Measurements from ENCODE around the gene CNTNAP2. TPM values are rescaled to one million over a fixed set of nuclear protein-coding genes. Genes with fewer than 3 reads are reported as not detected.

Gene CNTNAP2
- total and polyA plus RNA-seq, 9 donors, result 0.24 to 7.0 (median 1.5) TPM

DNA sequence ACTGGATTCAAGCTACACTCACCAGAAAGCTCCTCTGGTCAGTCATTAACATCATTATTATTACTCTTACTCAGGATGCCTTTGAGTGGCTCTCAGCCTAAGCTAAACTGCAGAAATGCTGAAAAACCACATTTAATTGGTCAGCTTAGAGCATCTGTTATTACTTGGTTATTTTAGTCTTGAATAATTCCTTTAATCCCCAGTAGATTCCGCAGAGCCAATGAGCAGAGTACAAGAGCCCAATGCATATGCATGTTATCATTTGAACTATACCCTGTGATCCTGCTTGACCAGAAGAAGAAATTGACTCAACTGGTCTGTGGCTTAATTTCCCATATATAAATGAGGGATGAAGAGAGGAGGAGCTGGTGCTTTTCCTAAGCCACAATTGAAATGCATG is 2056.3 kb downstream of the CNTNAP2 start:
- Histone ChIP-seq H3K36me3 (no peaks in the 10 kb centered on the region), H3K4me1 (ENCODE audit: insufficient read depth) (peaks cover 3% of the 10 kb centered on the region), H3K9me3 (no peaks in the 10 kb centered on the region), H3K27ac (no peak overlapping the region), H3K4me3 (no peak overlapping the region), H3K27me3 (no peaks in the 10 kb centered on the region)
- 92 to 97% (median 93%) methylated on average over 1 of the region's 1 CpG for WGBS, 3 donors
- intact Hi-C loops (cut with DNase I), result no loop called here
- no peak for DNase-seq
- TF ChIP-seq EP300 (IDR thresholded peaks at IDR 0.05) (no peak), POLR2A (IDR thresholded peaks at IDR 0.05) (no peak), CTCF (IDR thresholded peaks at IDR 0.05) (no peak)

GRCh38 chr7:148173369-148173768 is 2056.8 kb downstream of the CNTNAP2 start:
- 90 to 98% (median 91%) methylated on average over 3 of the region's 3 CpGs for WGBS, 3 donors
- Histone ChIP-seq H3K36me3 (no peaks in the 10 kb centered on the region), H3K4me1 (ENCODE audit: insufficient read depth) (peaks cover 3% of the 10 kb centered on the region), H3K4me3 (no peak overlapping the region), H3K9me3 (no peaks in the 10 kb centered on the region), H3K27ac (no peak overlapping the region), H3K27me3 (no peaks in the 10 kb centered on the region)
- intact Hi-C loops (cut with DNase I), result no loop called here
- TF ChIP-seq EP300 (IDR thresholded peaks at IDR 0.05) (no peak), POLR2A (IDR thresholded peaks at IDR 0.05) (no peak), CTCF (IDR thresholded peaks at IDR 0.05) (no peak)
- DNase-seq, result no peak

- DNase-seq, result no peak
- 50 to 83% (median 52%) methylated on average over 7 to 8 of the region's 8 CpGs for WGBS, 3 donors
- H3K4me3 ChIP-seq, result no peak overlapping the region
- peaks cover 3% of the 10 kb centered on the region for H3K4me1 ChIP-seq (ENCODE audit: insufficient read depth)
- H3K36me3 ChIP-seq, result no peaks in the 10 kb centered on the region
- no peaks in the 10 kb centered on the region for H3K27me3 ChIP-seq
- H3K27ac ChIP-seq, result no peak overlapping the region
- H3K9me3 ChIP-seq, result no peaks in the 10 kb centered on the region
- TF ChIP-seq EP300 (IDR thresholded peaks at IDR 0.05) (no peak), POLR2A (IDR thresholded peaks at IDR 0.05) (no peak), CTCF (IDR thresholded peaks at IDR 0.05) (no peak)
- intact Hi-C loops (cut with DNase I), result no loop called here
Observed at GRCh38 chr7:148174376-148174775, 2057.8 kb downstream of the CNTNAP2 start.

DNA sequence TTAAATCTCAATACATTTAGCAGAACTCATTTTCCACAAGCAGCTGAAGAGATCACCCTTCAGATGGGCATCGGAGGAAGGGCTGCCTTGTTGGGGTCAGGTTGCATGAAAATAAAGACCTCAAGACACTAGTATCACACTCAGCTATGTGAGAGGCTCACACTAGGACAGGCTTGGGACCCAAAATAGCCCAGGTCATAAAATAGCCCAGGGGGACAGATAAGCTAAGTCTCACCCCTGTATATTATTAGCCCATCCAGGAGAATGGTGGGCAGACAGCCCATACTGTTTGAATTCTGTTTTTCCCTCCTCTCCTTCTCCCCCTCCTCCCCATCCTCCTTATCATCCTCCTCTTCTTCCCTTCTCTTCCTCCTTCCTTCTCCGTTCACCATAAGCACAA is 2058.9 kb downstream of the CNTNAP2 start:
- H3K4me1 ChIP-seq (ENCODE audit: insufficient read depth), result peaks cover 3% of the 10 kb centered on the region
- 92 to 98% (median 92%) methylated on average over 2 of the region's 2 CpGs for WGBS, 3 donors
- H3K36me3 ChIP-seq, result no peaks in the 10 kb centered on the region
- intact Hi-C loops (cut with DNase I), result no loop called here
- DNase-seq, result no peak
- no peaks in the 10 kb centered on the region for H3K27me3 ChIP-seq
- H3K27ac ChIP-seq, result no peak overlapping the region
- no peak for TF ChIP-seq CTCF (IDR thresholded peaks at IDR 0.05)
- TF ChIP-seq EP300 (IDR thresholded peaks at IDR 0.05), result no peak
- no peak for TF ChIP-seq POLR2A (IDR thresholded peaks at IDR 0.05)
- no peaks in the 10 kb centered on the region for H3K9me3 ChIP-seq
- H3K4me3 ChIP-seq, result no peak overlapping the region

GRCh38 chr7:148177972-148178371 is 2061.4 kb downstream of the CNTNAP2 start:
- peaks cover 4% of the 10 kb centered on the region for H3K4me1 ChIP-seq (ENCODE audit: insufficient read depth)

More at GRCh38 chr7:148177972-148178371, 2061.4 kb downstream of the CNTNAP2 start:
- Histone ChIP-seq H3K27ac (no peak overlapping the region), H3K36me3 (no peaks in the 10 kb centered on the region), H3K9me3 (no peaks in the 10 kb centered on the region), H3K27me3 (no peaks in the 10 kb centered on the region), H3K4me3 (no peak overlapping the region)
- TF ChIP-seq EP300 (IDR thresholded peaks at IDR 0.05) (no peak), POLR2A (IDR thresholded peaks at IDR 0.05) (no peak), CTCF (IDR thresholded peaks at IDR 0.05) (no peak)
- intact Hi-C loops (cut with DNase I), result no loop called here
- no peak for DNase-seq
